CD4-positive, alpha-beta T cell treated with Interleukin-15 for 4 hours (primary cell): ENCODE results near the gene BIRC7.
A peak's percentile ranks its signal among the peaks of the same experiment; 100 is the strongest.

Experiments
- DNase-seq: peaks from one replicate; pipeline ENCODE4 v3.0.0-alpha.2; 2020; ENCODE audit warnings: low spot score

Gene BIRC7

GRCh38 chr20:63265891-63266515, 30.3 kb downstream of the BIRC7 start:
- DNase-seq, result no peak

GRCh38 chr20:63267691-63268090, 32.0 kb downstream of the BIRC7 start:
- no peak for DNase-seq

GRCh38 chr20:63268256-63268655, 32.6 kb downstream of the BIRC7 start:
- no peak for DNase-seq

- no peak for DNase-seq
These were observed 33.1 kb downstream of the BIRC7 start for GRCh38 chr20:63268671-63269439.

GRCh38 chr20:63269724-63270123, 34.0 kb downstream of the BIRC7 start:
- DNase-seq, result no peak

- DNase-seq, result no peak
These were observed 35.1 kb downstream of the BIRC7 start for GRCh38 chr20:63270606-63271325.

GRCh38 chr20:63272105-63273058, 36.7 kb downstream of the BIRC7 start, which contains the start of gene ARFGAP1:
TSS of gene ARFGAP1 (plus strand) at chr20:63272813. CDS start at chr20:63275581, 2,768 bp downstream.
- DNase-seq, result peak; percentile 85

- no peak for DNase-seq
These were observed 37.4 kb downstream of the BIRC7 start for GRCh38 chr20:63273059-63273579.

GRCh38 chr20:63273635-63274380, 38.1 kb downstream of the BIRC7 start:
- DNase-seq, result no peak

- no peak for DNase-seq
These were observed 38.9 kb downstream of the BIRC7 start for GRCh38 chr20:63274381-63275228.

- DNase-seq, result no peak
These were observed 40.1 kb downstream of the BIRC7 start for GRCh38 chr20:63275825-63276224.

GRCh38 chr20:63276956-63277355, 41.3 kb downstream of the BIRC7 start:
- no peak for DNase-seq

GRCh38 chr20:63277466-63278272, 42.0 kb downstream of the BIRC7 start:
- DNase-seq, result no peak

GRCh38 chr20:63278661-63279060, 43.0 kb downstream of the BIRC7 start:
- DNase-seq, result no peak

- no peak for DNase-seq
These were observed 44.2 kb downstream of the BIRC7 start for GRCh38 chr20:63279931-63280330.

GRCh38 chr20:63280371-63280770, 44.7 kb downstream of the BIRC7 start:
- DNase-seq, result no peak

- no peak for DNase-seq
These were observed 45.3 kb downstream of the BIRC7 start for GRCh38 chr20:63280929-63281545.
